ACC112 (cell line): ENCODE results near the gene CCDC9B.

Experiments used
- H2AFZ ChIP-seq: fragments of 200-600 bp; sonication (generic); one replicate; pipeline ENCODE4 v1.6.0; 2017; ENCODE audit warnings: antibody characterized with exemption, low read length; ENCODE audit not compliant: unreplicated experiment
- H3K27ac ChIP-seq: fragments of 200-600 bp; sonication (generic); 2 replicates; pipeline ENCODE4 v1.5.1; 2014; ENCODE audit warnings: low read depth, mild to moderate bottlenecking, antibody characterized with exemption, low read length, moderate library complexity
- H3K27me3 ChIP-seq: fragments of 200-600 bp; sonication (generic); 2 replicates; pipeline ENCODE4 v1.6.1; 2014; ENCODE audit warnings: mild to moderate bottlenecking, antibody characterized with exemption, low read length, moderate library complexity, mixed read lengths; ENCODE audit not compliant: insufficient read depth
- H3K36me3 ChIP-seq: fragments of 200-600 bp; sonication (generic); 2 replicates; pipeline ENCODE4 v1.6.1; 2016; ENCODE audit warnings: mild to moderate bottlenecking, antibody characterized with exemption, low read length, moderate library complexity, mixed read lengths; ENCODE audit not compliant: insufficient read depth
- H3K4me1 ChIP-seq: fragments of 200-600 bp; sonication (generic); one replicate; pipeline ENCODE4 v1.6.1; 2016; ENCODE audit warnings: low read length, mixed read lengths; ENCODE audit not compliant: insufficient read depth, unreplicated experiment, control insufficient read depth
- H3K4me3 ChIP-seq: fragments of 200-600 bp; sonication (generic); 2 replicates; pipeline ENCODE4 v1.5.1; 2014; ENCODE audit warnings: mild to moderate bottlenecking, low read depth, low read length
- H3K79me2 ChIP-seq: fragments of 200-600 bp; sonication (generic); one replicate; pipeline ENCODE4 v1.6.0; 2016; ENCODE audit warnings: low read length; ENCODE audit not compliant: control insufficient read depth, unreplicated experiment, insufficient read depth

CCDC9B gene

GRCh38 chr15:40295877-40296560 lies 44.7 kb downstream of the CCDC9B start:
- peaks cover 31% of the 10 kb centered on the region; the same call in 1 of the 2 replicates for H3K27me3 ChIP-seq
- no peak overlapping the region for H3K4me3 ChIP-seq
- H3K79me2 ChIP-seq, result no peaks in the 10 kb centered on the region
- H3K36me3 ChIP-seq, result no peaks in the 10 kb centered on the region
- H2AFZ ChIP-seq, result no peak overlapping the region
- no peaks in the 10 kb centered on the region for H3K4me1 ChIP-seq
- no peak overlapping the region for H3K27ac ChIP-seq

DNA sequence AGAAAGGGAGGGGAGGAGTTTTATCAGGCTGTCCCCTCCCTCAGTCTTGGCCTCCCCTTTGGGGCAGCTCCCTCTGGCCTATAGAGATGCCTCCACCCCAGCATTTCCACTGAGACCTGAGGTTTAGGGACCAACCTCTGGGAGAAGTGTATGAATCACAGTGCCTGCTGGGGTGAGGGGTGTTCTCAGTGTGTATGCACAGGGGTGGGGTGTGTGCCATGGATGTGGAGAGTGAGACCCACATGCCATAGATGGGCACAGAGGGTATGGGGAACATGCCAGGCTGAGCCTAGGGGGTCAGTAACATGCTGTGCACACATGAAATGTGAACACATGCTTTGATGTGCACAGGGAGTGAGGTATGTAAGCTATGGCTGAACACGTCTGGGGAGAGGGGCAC lies 45.4 kb downstream of the CCDC9B start:
- Histone ChIP-seq H2AFZ (no peak overlapping the region), H3K36me3 (no peaks in the 10 kb centered on the region), H3K4me3 (no peak overlapping the region), H3K27me3 (peaks cover 24% of the 10 kb centered on the region; the same call in 1 of the 2 replicates), H3K79me2 (no peaks in the 10 kb centered on the region), H3K27ac (no peak overlapping the region), H3K4me1 (no peaks in the 10 kb centered on the region)

- Histone ChIP-seq H3K4me3 (no peak overlapping the region), H3K27me3 (peaks cover 23% of the 10 kb centered on the region; the same call in 1 of the 2 replicates)
Measured at GRCh38 chr15:40293905-40294895, 46.5 kb downstream of the CCDC9B start.

DNA sequence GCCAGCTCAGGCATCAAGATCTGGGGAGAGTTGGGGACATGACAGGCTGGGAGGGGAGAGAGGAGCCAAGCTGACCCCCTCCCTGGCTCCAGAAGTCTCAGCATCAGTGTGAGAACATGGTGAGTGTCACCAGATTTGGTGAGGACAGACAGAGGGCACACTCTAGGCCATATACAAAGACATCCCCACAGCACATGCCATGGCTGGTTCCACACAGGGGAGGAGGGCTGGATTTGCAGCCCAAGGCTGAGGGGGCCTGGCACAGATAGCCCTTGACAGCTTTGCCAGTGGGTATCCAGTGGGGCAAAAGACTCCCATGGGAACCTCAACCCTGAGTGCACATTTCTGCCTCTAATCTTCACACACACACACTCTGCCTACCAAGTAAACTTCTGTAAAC lies 47.7 kb downstream of the CCDC9B start:
- no peak overlapping the region for H2AFZ ChIP-seq
- H3K27me3 ChIP-seq, result peaks cover 23% of the 10 kb centered on the region; the same call in 1 of the 2 replicates
- H3K27ac ChIP-seq, result no peak overlapping the region
- H3K4me1 ChIP-seq, result peaks cover 4% of the 10 kb centered on the region
- no peak overlapping the region for H3K4me3 ChIP-seq
- H3K79me2 ChIP-seq, result no peaks in the 10 kb centered on the region
- no peaks in the 10 kb centered on the region for H3K36me3 ChIP-seq

More at GRCh38 chr15:40293905-40294895, 46.5 kb downstream of the CCDC9B start:
- no peaks in the 10 kb centered on the region for H3K4me1 ChIP-seq
- H3K36me3 ChIP-seq, result no peaks in the 10 kb centered on the region
- no peak overlapping the region for H2AFZ ChIP-seq
- H3K27ac ChIP-seq, result no peak overlapping the region
- no peaks in the 10 kb centered on the region for H3K79me2 ChIP-seq

- no peaks in the 10 kb centered on the region for H3K36me3 ChIP-seq
- no peaks in the 10 kb centered on the region for H3K79me2 ChIP-seq
- H2AFZ ChIP-seq, result no peak overlapping the region
- no peak overlapping the region for H3K27ac ChIP-seq
- H3K4me3 ChIP-seq, result no peak overlapping the region
- H3K4me1 ChIP-seq, result peaks cover 11% of the 10 kb centered on the region
- peaks cover 23% of the 10 kb centered on the region; the same call in 1 of the 2 replicates for H3K27me3 ChIP-seq
Measured at GRCh38 chr15:40292246-40292645, 48.5 kb downstream of the CCDC9B start.

DNA sequence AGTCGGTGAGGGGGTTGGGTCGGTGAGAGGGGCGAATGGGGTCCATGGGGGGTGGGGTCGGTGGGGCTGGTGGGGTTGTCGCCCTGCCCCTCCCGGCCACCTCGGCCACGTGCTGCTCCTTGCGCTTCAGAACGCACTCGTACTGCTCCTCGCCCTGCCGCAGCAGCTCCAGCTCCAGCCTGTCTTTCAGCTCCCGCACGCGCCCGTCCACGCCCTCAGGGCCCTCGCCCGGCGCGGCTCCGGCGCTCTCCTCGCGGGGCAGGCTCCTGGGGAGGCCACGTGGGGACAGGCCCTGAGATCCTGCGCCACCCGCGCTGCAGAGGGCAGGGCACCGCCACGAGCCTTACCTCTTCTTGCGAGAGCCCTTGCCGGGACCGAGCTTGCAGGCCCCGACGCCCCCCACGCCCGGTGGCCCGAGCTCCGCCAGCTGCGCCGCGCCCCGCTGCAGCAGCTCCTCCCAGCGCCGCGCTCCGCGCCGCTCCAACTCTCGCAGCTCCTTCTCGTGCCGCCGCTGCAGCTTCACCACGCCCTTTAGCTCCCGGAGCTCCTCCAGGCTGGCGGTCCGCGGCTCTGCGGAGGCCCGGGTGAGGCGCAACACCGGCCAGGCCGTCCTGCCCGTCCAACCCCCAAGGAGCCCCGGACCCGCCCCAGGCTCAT lies 49.7 kb downstream of the CCDC9B start:
- Histone ChIP-seq H2AFZ (peak overlapping the region; percentile 43), H3K27ac (no peak overlapping the region), H3K36me3 (no peaks in the 10 kb centered on the region), H3K4me1 (peaks cover 20% of the 10 kb centered on the region), H3K4me3 (peak overlapping the region; percentile 80), H3K27me3 (peaks cover 18% of the 10 kb centered on the region; the same call in 1 of the 2 replicates), H3K79me2 (no peaks in the 10 kb centered on the region)

GRCh38 chr15:40290545-40290917 lies 50.2 kb downstream of the CCDC9B start:
- no peak overlapping the region for H3K4me3 ChIP-seq
- no peaks in the 10 kb centered on the region for H3K79me2 ChIP-seq
- peaks cover 25% of the 10 kb centered on the region for H3K4me1 ChIP-seq
- H3K36me3 ChIP-seq, result no peaks in the 10 kb centered on the region
- no peak overlapping the region for H2AFZ ChIP-seq
- H3K27ac ChIP-seq, result no peak overlapping the region
- peaks cover 12% of the 10 kb centered on the region; the same call in 1 of the 2 replicates for H3K27me3 ChIP-seq

- Histone ChIP-seq H3K4me3 (no peak overlapping the region), H3K79me2 (no peaks in the 10 kb centered on the region), H3K4me1 (peaks cover 33% of the 10 kb centered on the region), H2AFZ (no peak overlapping the region), H3K36me3 (no peaks in the 10 kb centered on the region), H3K27me3 (peaks cover 11% of the 10 kb centered on the region; the same call in 1 of the 2 replicates), H3K27ac (no peak overlapping the region)
Measured at GRCh38 chr15:40289140-40289775, 51.5 kb downstream of the CCDC9B start.

GRCh38 chr15:40287968-40288367 lies 52.8 kb downstream of the CCDC9B start:
- no peak overlapping the region for H3K4me3 ChIP-seq
- no peaks in the 10 kb centered on the region for H3K79me2 ChIP-seq
- no peak overlapping the region for H3K27ac ChIP-seq
- H2AFZ ChIP-seq, result no peak overlapping the region
- peaks cover 33% of the 10 kb centered on the region for H3K4me1 ChIP-seq
- peaks cover 18% of the 10 kb centered on the region; the same call in 1 of the 2 replicates for H3K27me3 ChIP-seq
- H3K36me3 ChIP-seq, result no peaks in the 10 kb centered on the region

GRCh38 chr15:40287505-40287904 lies 53.2 kb downstream of the CCDC9B start:
- no peak overlapping the region for H3K27ac ChIP-seq
- H3K79me2 ChIP-seq, result no peaks in the 10 kb centered on the region
- no peak overlapping the region for H3K4me3 ChIP-seq
- peaks cover 33% of the 10 kb centered on the region for H3K4me1 ChIP-seq
- no peak overlapping the region for H2AFZ ChIP-seq
- H3K27me3 ChIP-seq, result peaks cover 18% of the 10 kb centered on the region; the same call in 1 of the 2 replicates
- no peaks in the 10 kb centered on the region for H3K36me3 ChIP-seq
